ENCODE data around the gene SF3A2. TPM values are rescaled to one million over a fixed set of nuclear protein-coding genes. Genes with fewer than 3 reads are reported as not detected.
"Not testable (repeated sequence)": the region's sequence is repeated elsewhere in the genome, so short reads cannot be mapped to it uniquely, and the experiment has no call there.

The SF3A2 gene
- total and polyA plus RNA-seq, 5 experiments from 2014 or later, result 16.3 to 162 (median 33.5) TPM

GRCh38 chr19:2276429-2276986 is 39.9 kb downstream of the SF3A2 start:
- Mint-ChIP-seq H3K27me3 (no peaks in the 10 kb centered on the region), H3K4me1 (peaks cover 19 to 38% (median 37%) of the 10 kb centered on the region in 4 donors), H3K4me3 (no peak overlapping the region), H3K27ac (peak overlapping the region in 6 of 10 donors; percentile 4 to 79 (median 52)), H3K9me3 (no peaks in the 10 kb centered on the region), H3K36me3 (peaks cover 0 to 28% (median 3%) of the 10 kb centered on the region in 3 donors)
- POLR2A ChIA-PET, result interaction anchor here (0.6 to 12.1 kb wide), 7 partner anchors 9 to 182 kb away, joined by 3 to 370 read pairs (median 19); partner anchors contain the start of genes AMH, JSRP1, LSM7 and PEAK3
- DNase-seq (peak in 1 of 10 donors; percentile 48), ATAC-seq (no peak)

- H3K9me3 Mint-ChIP-seq, result no peaks in the 10 kb centered on the region
- H3K4me3 Mint-ChIP-seq, result peak overlapping the region in 2 of 10 donors; percentile 40 to 41
- POLR2A ChIA-PET, result interaction anchor here (0.7 to 12.1 kb wide), 5 partner anchors 9 to 134 kb away, joined by 4 to 262 read pairs (median 19); partner anchors contain the start of genes PEAK3, PLEKHJ1 and SF3A2
- H3K27ac Mint-ChIP-seq, result peak overlapping the region in 9 of 10 donors; percentile 21 to 92 (median 52)
- ATAC-seq (no peak), DNase-seq (peak in 1 of 10 donors; percentile 35)
- peaks cover 0 to 23% (median 0%) of the 10 kb centered on the region in 3 donors for H3K36me3 Mint-ChIP-seq
- no peaks in the 10 kb centered on the region for H3K27me3 Mint-ChIP-seq
- peaks cover 18 to 40% (median 36%) of the 10 kb centered on the region in 4 donors for H3K4me1 Mint-ChIP-seq
These were observed 40.5 kb downstream of the SF3A2 start for GRCh38 chr19:2277138-2277537.

DNA sequence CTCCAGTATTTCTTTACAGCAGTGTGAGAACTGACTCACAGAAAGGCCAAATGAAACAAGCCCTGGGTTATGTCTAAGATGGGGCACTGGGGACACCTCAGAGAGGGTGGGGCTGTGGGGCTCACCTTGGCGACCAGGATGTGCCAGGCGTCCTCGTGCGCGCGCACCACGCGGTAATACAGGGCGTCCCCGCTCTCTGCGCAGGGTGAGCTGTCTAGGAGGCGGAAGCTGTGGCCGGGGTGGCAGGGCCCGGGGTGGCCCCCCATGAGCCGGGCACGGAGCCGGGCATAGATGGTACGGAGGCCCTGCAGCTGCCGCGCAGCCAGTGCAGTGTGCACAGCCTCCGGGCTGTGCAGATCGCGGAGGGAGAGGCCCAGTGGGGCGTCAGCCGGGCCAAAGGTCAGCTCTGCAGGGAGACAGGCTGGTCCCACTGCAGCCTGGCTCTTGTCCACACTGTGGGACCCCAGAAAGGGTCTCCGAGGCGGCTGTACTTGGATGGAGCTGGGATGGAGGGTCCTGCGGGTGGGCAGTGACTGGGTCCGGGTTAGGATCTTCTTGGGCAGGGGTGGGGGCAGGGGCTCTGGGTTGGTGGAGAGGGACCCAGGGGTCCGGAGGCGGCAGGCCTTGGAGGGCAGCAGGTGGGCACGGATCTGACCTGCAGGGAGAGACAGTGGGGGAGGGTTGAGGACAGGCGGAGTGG is 42.0 kb downstream of the SF3A2 start:
- H3K4me3 Mint-ChIP-seq, result no peak overlapping the region
- H3K36me3 Mint-ChIP-seq, result peaks cover 0 to 13% (median 0%) of the 10 kb centered on the region in 3 donors
- no peaks in the 10 kb centered on the region for H3K9me3 Mint-ChIP-seq
- H3K27ac Mint-ChIP-seq, result peak overlapping the region in 2 of 10 donors; percentile 21 to 51
- POLR2A ChIA-PET, result interaction anchor here (0.7 to 12.1 kb wide), 3 partner anchors 7 to 18 kb away, joined by 3 to 132 read pairs (median 3); partner anchors contain the start of gene PEAK3
- no peaks in the 10 kb centered on the region for H3K27me3 Mint-ChIP-seq
- DNase-seq, result peak in 1 of 10 donors; percentile 62
- ATAC-seq, result no peak
- H3K4me1 Mint-ChIP-seq, result peaks cover 22 to 38% (median 32%) of the 10 kb centered on the region in 4 donors

DNA sequence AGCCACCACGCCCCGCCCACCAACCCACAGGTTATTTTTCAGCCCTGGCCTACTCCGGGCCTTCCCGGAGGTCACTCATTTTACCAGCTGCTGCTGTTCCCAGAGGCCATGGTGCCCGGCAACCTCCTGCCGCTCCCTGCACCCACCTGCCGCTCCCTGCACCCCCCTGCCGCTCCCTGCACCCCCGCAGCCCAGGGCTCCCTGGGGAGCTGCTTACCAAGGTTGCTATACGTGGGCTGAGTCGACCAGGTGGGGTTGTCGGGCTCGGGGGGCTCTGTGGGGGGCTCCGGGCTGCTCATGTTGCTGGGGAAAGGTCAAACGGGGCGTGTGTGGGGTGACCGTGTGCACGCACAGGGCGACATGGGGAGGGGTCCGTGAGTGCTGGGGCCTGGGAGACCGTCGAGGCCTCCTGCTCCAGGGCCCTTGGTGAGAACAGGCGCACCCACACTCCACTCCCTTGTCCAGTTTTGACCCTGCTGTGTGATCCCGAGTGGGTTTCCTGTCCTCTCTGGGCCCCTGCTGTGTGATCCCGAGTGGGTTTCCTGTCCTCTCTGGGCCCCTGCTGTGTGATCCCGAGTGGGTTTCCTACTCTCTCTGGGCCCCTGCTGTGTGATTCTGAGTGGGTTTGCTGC is 44.1 kb downstream of the SF3A2 start:
- Mint-ChIP-seq H3K36me3 (peaks cover 0 to 5% (median 0%) of the 10 kb centered on the region in 3 donors), H3K27ac (peak overlapping the region in 2 of 10 donors; percentile 24 to 36), H3K27me3 (no peaks in the 10 kb centered on the region), H3K4me3 (no peak overlapping the region), H3K9me3 (no peaks in the 10 kb centered on the region), H3K4me1 (peaks cover 10 to 25% (median 18%) of the 10 kb centered on the region in 4 donors)
- POLR2A ChIA-PET, result interaction anchor here (0.5 to 12.1 kb wide), 3 partner anchors 5 to 112 kb away, joined by 3 to 132 read pairs (median 5); partner anchors contain the start of gene PEAK3
- no peak for DNase-seq
- no peak for ATAC-seq

GRCh38 chr19:2281265-2282061 is 44.8 kb downstream of the SF3A2 start:
- H3K27me3 Mint-ChIP-seq, H3K36me3 Mint-ChIP-seq, ATAC-seq, H3K9me3 Mint-ChIP-seq, DNase-seq: not testable (repeated sequence)
- POLR2A ChIA-PET, result interaction anchor here (0.5 to 12.1 kb wide), 13 partner anchors 4 to 1421 kb away, joined by 3 to 132 read pairs (median 4); partner anchors contain the start of gene PEAK3
- peaks cover 10 to 25% (median 18%) of the 10 kb centered on the region in 4 donors for H3K4me1 Mint-ChIP-seq
- peak overlapping the region in 9 of 10 donors; percentile 36 to 83 (median 67) for H3K4me3 Mint-ChIP-seq
- H3K27ac Mint-ChIP-seq, result peak overlapping the region in 3 of 10 donors; percentile 13 to 57 (median 46)

GRCh38 chr19:2282062-2282861 is 45.6 kb downstream of the SF3A2 start, which contains the start of gene PEAK3:
Gene PEAK3 (minus strand): TSS chr19:2282175. CDS start chr19:2280931, 1,244 bp downstream.
- H3K27ac Mint-ChIP-seq, result peak within 1 kb of the TSS in 9 of 10 donors; percentile 13 to 82 (median 58)
- peak; percentile 55 to 64 for ATAC-seq
- POLR2A ChIA-PET, result interaction anchor here (0.6 to 8.7 kb wide), 13 partner anchors 7 to 1420 kb away, joined by 3 to 132 read pairs (median 4); partner anchors contain the start of gene PLEKHJ1

DNA sequence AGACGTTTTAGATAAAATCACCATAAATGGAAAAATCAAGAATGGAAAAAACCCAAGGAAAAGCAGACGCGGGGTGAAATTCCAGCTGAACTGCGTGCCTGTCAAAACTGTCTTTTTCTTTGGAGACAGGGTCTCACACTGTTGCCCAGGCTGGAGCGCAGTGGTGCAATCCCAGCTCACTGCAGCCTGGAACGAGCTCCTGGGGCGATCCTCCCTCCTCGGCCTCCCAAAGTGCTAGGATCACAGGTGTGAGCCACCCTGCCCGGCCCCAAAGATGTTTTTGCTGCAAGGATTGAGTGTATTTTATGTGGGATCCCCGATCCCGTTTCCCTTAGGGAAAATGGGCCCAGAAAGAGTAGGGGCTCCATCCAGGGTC is 46.2 kb downstream of the SF3A2 start:
- Mint-ChIP-seq H3K27ac (peak overlapping the region in 5 of 10 donors; percentile 14 to 82 (median 64)), H3K4me3 (peak overlapping the region; percentile 40 to 83 (median 65)), H3K27me3 (no peaks in the 10 kb centered on the region), H3K36me3 (no peaks in the 10 kb centered on the region), H3K9me3 (no peaks in the 10 kb centered on the region), H3K4me1 (peaks cover 9 to 24% (median 15%) of the 10 kb centered on the region in 4 donors)
- no peak for ATAC-seq
- POLR2A ChIA-PET, result interaction anchor here (0.7 to 8.7 kb wide), 6 partner anchors 8 to 337 kb away, joined by 3 to 132 read pairs (median 4); partner anchors contain the start of gene PLEKHJ1
- no peak for DNase-seq

More at GRCh38 chr19:2282062-2282861, 45.6 kb downstream of the SF3A2 start, which contains the start of gene PEAK3:
- Mint-ChIP-seq H3K4me3 (peak within 1 kb of the TSS; percentile 46 to 83 (median 68)), H3K36me3 (peaks cover 0 to 2% (median 0%) of the 10 kb centered on the region in 3 donors), H3K9me3 (no peaks in the 10 kb centered on the region), H3K27me3 (no peaks in the 10 kb centered on the region), H3K4me1 (peaks cover 9 to 21% (median 16%) of the 10 kb centered on the region in 4 donors)
- peak in 2 of 10 donors; percentile 31 to 41 for DNase-seq

GRCh38 chr19:2283835-2284507 is 47.3 kb downstream of the SF3A2 start:
- POLR2A ChIA-PET, result interaction anchor here (0.6 to 8.7 kb wide), 4 partner anchors 9 to 190 kb away, joined by 3 to 132 read pairs (median 3); partner anchors contain the start of gene AMH
- Mint-ChIP-seq H3K9me3 (no peaks in the 10 kb centered on the region), H3K27ac (no peak overlapping the region), H3K4me1 (peaks cover 13 to 35% (median 24%) of the 10 kb centered on the region in 4 donors), H3K27me3 (no peaks in the 10 kb centered on the region), H3K4me3 (no peak overlapping the region), H3K36me3 (no peaks in the 10 kb centered on the region)
- DNase-seq (no peak), ATAC-seq (no peak)

- POLR2A ChIA-PET, result interaction anchor here (0.5 to 8.7 kb wide), 4 partner anchors 11 to 33 kb away, joined by 3 to 132 read pairs (median 3); no protein-coding TSS in a partner anchor
- ATAC-seq (no peak), DNase-seq (no peak)
- Mint-ChIP-seq H3K27ac (peak overlapping the region in 1 of 10 donors; percentile 51), H3K9me3 (no peaks in the 10 kb centered on the region), H3K27me3 (no peaks in the 10 kb centered on the region), H3K36me3 (peaks cover 0 to 4% (median 0%) of the 10 kb centered on the region in 3 donors), H3K4me1 (peaks cover 21 to 41% (median 33%) of the 10 kb centered on the region in 4 donors), H3K4me3 (peak overlapping the region in 1 of 10 donors; percentile 12)
These were observed 49.9 kb downstream of the SF3A2 start for GRCh38 chr19:2286402-2287140.

Data from naive thymus-derived CD8-positive, alpha-beta T cell (primary cell).